ENCODE results near the gene WNT10A. TPM values are rescaled to one million over a fixed set of nuclear protein-coding genes. Genes with fewer than 3 reads are reported as not detected.

Gene WNT10A
- not detected in 2 replicates for total RNA-seq (2014; rRNA removed; shearing (Covaris generic))

DNA sequence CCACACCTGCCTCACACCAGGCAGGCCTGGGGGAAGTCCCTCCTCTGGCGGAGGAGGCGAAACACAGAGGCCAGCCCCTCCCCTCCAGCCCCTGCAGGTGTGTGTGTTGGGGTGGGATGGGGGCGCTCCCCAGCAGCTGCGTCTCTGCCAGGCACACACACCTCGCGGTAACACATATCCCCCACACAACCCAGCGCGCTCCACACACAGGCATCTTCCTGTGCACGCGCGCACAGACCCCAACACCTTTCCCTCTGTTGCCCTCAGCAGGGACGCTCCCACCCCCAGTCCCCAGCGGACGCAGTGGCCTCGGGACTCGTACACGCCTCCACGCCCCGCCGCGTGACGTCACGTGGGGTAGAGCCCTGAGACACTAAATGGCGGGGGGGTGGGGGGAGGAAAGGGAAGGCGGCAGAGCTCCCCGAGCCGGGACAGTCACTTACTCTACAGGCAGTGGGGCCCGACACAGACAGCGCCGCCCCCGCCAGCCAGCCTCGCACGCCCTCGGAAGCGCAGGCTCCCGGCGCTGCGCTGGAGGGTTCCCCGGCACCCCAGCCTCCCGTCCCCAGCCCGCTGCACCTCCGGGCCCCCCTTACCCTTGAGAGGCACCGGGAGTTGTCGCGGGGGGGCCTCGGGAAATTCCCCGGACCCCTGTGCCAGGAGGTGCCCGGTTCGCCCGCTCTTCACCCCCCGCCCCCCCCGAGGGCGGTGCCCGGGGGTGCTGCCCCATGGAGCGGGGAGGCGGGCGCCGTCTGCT, at the start of gene WNT10A:
WNT10A (plus strand) TSS at position 751 of the 757 bp plus-strand sequence. CDS start 144 bp downstream, outside the sequence.

DNA sequence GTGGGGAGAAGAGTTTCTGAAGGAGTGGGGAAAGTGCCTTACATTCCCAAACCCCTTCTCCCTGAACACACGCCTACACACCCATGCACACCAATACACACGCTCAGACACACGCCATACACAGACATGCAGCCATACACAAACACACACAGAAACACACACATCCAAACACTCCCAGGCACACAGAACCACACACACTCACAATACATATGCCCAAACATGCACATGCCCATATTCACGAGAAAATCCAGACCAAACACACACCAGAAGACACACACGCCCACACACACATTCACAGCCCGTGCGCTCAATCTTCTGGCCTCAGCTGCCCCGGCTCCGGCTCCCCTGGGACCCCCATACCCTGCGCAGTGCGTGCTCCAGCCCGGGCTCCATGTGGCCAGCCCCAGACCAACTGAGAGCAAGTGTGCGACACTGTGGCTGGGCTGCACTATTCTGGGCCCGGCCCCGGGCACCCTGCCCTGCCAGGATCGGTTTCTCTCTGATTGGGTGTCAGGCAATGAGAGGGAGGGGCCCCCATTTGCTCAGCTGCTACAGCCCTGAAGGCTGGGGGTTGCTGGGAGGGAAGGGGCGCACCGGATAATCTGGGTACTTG, 49.2 kb upstream of the WNT10A start, which contains the start of gene PRKAG3:
PRKAG3 (minus strand) TSS at position 426 of the 613 bp plus-strand sequence.

DNA sequence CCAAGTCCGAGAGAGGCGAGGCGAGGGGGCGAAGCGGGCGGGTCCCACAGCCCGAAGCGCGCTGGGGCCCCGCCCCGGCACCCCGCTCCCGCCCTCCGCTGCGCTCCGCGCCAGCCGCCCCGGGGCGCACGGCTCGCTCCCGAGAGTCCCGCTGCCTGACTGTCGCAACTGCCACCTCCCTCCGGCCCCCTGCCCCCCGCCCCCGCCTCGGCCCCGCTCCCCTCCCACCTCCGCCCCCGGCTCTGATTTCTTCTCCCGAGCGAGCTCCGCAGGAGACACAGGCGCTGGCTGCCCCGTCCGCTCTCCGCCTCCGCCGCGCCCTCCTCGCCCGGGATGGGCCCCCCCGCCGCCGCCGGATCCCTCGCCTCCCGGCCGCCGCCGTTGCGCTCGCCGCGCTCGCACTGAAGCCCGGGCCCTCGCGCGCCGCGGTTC, 21.1 kb upstream of the WNT10A start, which contains the start of gene WNT6:
WNT6 (plus strand) TSS at position 250 of the 432 bp plus-strand sequence. CDS start 233 bp downstream, outside the sequence.

Small RNA genes within 50 kb of the gene (small RNA-seq; reads per million reads assigned to genes)
- not detected for gene RNU6-642P

Other genes starting within 250 kb of the WNT10A start
- gene ZNF142, start 221.2 kb upstream of the WNT10A start, total RNA-seq (2014; rRNA removed; shearing (Covaris generic)): 12.0 and 13.4 TPM in 2 replicates
- gene BCS1L, start 221.2 kb upstream of the WNT10A start, total RNA-seq (2014; rRNA removed; shearing (Covaris generic)): 23.8 and 34.9 TPM in 2 replicates
- 21.9 and 32.7 TPM in 2 replicates for gene RNF25, start 208.8 kb upstream of the WNT10A start, total RNA-seq (2014; rRNA removed; shearing (Covaris generic))
- 11.4 and 15.2 TPM in 2 replicates for gene STK36, start 208.8 kb upstream of the WNT10A start, total RNA-seq (2014; rRNA removed; shearing (Covaris generic))
- 17.5 and 18.7 TPM in 2 replicates for gene TTLL4, start 170.0 kb upstream of the WNT10A start, total RNA-seq (2014; rRNA removed; shearing (Covaris generic))
- gene CYP27A1, start 98.7 kb upstream of the WNT10A start, total RNA-seq (2014; rRNA removed; shearing (Covaris generic)): 5.1 and 5.5 TPM in 2 replicates
- gene PRKAG3, start 49.0 kb upstream of the WNT10A start, total RNA-seq (2014; rRNA removed; shearing (Covaris generic)): not detected in 2 replicates
- not detected in 2 replicates for gene WNT6, start 21.0 kb upstream of the WNT10A start, total RNA-seq (2014; rRNA removed; shearing (Covaris generic))
- gene CDK5R2, start 78.8 kb downstream of the WNT10A start, total RNA-seq (2014; rRNA removed; shearing (Covaris generic)): 0.03 TPM in 1 of 2 replicates, not detected in the other
- not detected in 2 replicates for gene FEV, start 104.3 kb downstream of the WNT10A start, total RNA-seq (2014; rRNA removed; shearing (Covaris generic))
- gene CRYBA2, start 112.6 kb downstream of the WNT10A start, total RNA-seq (2014; rRNA removed; shearing (Covaris generic)): 4.2 TPM in 1 of 2 replicates, not detected in the other
- gene CFAP65, start 160.7 kb downstream of the WNT10A start, total RNA-seq (2014; rRNA removed; shearing (Covaris generic)): 0.08 TPM in 1 of 2 replicates, not detected in the other
- not detected in 2 replicates for gene IHH, start 180.1 kb downstream of the WNT10A start, total RNA-seq (2014; rRNA removed; shearing (Covaris generic))